ENCODE measurements around the gene PDIA2.
"Not testable (repeated sequence)": the region's sequence is repeated elsewhere in the genome, so short reads cannot be mapped to it uniquely, and the experiment has no call there.

PDIA2 gene

GRCh38 chr16:301950-302349 is 19.0 kb downstream of the PDIA2 start:
- DNase-seq: no peak

- DNase-seq: no peak
Measured at GRCh38 chr16:303760-304505, 21.0 kb downstream of the PDIA2 start.

GRCh38 chr16:305916-306626 is 23.1 kb downstream of the PDIA2 start:
- DNase-seq: peak; percentile 92

DNA sequence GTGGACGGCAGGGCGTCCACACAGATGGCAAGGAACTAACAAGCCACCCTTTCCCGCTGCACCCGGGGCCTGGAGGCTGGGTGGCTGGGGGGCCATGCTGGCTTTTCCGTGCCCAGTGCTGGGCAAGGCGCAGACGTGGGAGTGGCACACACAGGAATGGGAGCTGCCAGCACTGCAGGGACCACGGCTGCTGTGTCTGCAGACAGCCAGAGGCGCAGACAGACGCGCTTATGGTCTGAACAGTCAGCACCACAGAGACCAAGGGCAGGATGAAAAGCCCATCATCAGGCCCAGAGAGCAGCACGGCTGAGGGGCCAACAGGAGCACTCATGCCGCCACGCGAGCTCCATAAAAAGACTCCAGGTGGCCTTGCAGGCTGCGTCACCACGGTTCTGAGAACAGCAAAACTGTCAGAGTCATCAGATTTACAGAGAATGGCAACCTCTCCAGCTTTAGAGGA is 24.0 kb downstream of the PDIA2 start:
- DNase-seq: peak; percentile 22

DNA sequence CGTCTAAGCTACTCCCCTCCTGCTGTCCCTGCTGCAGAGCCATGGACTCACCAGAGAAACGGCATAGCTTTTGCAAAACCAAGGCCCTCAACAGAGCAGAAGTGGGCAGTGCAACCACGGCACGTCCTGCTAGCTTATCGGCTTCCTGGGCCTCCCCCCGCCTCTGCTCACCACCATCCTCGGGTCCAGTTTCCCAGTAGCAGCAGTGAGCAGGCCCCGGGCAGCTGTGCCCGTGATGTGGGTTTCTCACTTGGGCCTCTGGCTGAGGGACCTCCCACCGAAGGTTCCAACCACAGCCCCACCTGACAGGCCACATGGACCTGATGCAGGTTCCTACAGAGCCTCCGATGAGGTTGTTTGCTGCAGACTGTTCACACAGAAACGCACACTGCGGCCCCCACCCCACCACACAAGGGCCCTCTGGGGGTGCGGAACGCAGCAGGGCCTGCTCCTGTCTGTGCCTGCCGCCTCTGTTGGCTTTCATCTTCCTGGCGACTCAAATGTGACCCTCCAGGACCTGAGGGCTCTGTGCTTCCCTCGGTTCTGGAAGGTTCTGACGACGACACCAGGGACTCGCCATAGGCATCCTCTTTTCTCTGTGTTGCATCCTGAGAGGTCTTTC is 24.8 kb downstream of the PDIA2 start:
- no peak for DNase-seq

DNA sequence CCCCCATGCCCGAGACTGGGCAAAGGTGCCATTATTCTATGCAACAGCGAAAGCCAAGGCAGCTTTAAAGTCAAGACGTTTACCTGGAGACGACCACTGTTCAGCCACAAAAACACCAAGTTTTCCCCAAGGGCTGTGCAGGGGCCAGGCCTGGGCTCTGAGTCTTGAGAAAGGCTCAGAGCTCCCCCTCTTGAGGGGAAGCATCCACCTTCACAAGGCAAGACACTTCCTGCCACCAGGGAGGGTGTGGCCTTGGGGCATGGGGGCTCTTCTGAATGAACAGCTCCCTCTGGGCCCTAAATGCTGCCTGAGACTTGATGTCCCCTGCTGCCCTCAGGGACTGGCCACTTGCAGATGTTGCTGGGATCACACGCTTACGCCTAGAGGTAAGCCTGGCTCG is 26.5 kb downstream of the PDIA2 start:
- DNase-seq: no peak

- no peak for DNase-seq
Measured at GRCh38 chr16:311725-312124, 28.8 kb downstream of the PDIA2 start.

DNA sequence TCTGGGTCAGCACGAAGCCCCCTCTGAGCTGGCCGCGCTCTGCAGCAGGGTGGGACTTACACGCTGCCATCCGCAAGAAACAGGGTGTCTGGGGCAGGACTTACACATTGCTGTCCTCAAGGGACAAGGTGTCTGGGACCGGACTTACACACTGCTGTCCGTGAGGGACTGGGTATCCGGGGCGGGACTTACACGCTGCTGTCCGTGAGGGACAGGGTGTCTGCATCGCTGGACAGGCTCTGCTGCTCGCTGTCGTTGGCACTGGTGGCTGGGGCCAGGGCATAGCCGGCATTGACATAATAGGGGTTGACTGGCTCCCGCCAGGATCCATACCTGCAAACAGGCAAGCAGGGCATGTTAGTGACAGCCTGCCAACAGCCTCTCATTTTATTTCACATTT is 31.4 kb downstream of the PDIA2 start:
- no peak for DNase-seq

- peak; percentile 69 for DNase-seq
Measured at GRCh38 chr16:314795-315299, 31.9 kb downstream of the PDIA2 start.

- DNase-seq: peak; percentile 1
Measured at GRCh38 chr16:316741-317464, 33.9 kb downstream of the PDIA2 start.

DNA sequence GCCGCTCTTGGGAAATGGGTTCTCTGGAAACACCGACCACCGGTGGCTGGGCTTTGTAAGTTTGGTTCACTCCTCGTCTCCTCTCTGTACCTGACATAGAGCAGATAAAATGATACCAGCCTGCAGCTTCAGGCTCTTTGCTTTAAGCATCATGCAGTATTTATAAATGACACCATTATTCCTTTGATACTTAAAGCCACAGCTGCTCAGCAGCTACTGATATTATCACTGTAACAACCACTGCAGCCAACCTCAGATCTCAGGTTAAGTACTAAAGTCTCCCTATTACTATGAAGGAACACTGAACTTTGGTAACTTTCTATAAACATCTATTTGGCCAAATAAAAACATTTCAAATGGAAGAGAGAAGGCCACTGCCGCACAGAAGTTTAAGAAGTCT is 34.6 kb downstream of the PDIA2 start:
- DNase-seq: no peak

DNA sequence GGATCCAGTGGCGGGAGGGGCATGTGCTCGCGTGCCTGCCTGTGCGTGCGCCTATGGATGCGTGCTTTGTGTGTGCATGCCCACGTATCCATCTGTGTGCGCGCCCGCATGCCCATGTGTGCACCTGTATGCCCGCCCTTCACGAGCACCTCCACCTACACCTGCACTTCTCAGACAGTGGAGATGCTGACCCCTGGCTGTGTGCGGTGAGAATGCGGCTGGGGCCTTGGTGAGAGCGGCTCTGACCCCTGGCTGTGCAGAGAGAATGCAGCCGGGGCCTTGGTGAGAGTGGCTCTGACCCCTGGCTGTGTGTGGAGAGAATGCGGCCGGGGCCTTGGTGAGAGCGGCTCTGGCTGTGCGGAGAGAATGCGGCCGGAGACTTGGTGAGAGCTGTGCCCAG is 35.7 kb downstream of the PDIA2 start:
- no peak for DNase-seq

GRCh38 chr16:320206-320605 is 37.2 kb downstream of the PDIA2 start:
- DNase-seq: no peak

- DNase-seq: no peak
Measured at GRCh38 chr16:321532-321931, 38.6 kb downstream of the PDIA2 start.

GRCh38 chr16:322476-323143 is 39.6 kb downstream of the PDIA2 start:
- no peak for DNase-seq

DNA sequence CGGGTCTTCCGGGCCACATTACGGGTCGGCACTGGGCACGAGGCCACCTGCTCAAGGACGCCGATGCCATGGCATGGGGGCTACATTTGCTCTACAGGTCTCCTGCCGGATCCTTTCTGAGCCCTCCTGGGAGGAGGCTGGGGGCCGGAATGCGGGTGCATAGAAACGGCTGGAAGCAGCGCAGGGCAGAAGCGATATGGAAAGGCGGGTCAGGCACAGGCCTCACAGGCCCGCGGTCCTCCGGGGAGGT is 41.2 kb downstream of the PDIA2 start:
- DNase-seq: no peak

- DNase-seq: no peak
Measured at GRCh38 chr16:324451-325334, 41.7 kb downstream of the PDIA2 start.

- no peak for DNase-seq
Measured at GRCh38 chr16:325375-326145, 42.6 kb downstream of the PDIA2 start.

DNA sequence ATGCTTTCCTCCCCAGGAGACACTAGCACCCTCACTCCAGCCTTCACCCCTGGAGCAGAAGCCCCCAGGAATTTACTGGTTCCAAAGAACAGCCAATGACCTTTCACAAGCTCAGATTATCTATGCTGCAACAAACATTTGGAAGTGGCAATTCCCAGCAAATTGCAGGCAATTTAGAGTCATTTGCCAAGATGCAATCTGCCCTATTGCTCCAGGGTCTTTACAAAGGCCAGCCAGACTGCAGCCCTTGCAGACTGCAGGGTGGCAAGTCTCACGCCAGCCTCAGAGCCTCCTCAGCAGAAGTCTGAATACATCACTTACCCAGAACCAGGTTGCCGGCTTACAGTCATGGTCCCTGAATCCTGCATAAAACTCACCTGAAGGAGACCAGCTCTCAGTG is 47.8 kb downstream of the PDIA2 start:
- no peak for DNase-seq

DNA sequence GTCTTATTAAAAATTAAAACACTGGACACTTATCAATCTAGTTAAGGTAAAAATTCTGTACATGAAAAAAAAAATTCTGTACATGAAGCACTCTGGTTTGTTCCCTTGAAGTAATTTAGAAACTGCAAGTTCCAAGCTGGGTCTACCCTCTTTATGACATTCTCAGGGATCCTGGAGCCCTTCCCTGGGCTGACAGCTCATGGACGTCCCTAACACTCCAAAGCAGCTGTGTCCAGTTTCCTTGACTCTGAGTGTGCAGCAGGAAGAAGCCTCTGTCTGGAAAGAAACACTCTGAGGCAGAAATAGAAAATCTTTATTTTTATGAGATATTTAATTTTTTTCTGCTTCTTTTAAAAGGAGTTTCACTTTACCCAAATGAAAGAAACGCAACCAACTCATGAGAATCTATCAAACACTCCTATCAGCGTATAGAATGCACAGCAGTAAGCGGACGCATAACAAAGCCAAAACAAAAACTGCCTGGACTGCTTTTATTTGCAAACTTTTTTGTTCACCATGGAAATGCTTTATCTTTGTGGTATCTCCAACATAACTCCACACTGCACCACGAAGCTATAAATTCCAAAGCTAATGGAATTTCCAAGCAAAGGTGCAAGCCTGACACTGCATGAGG is 48.3 kb downstream of the PDIA2 start:
- not testable (repeated sequence) for DNase-seq
